Cardiac muscle cell (in vitro differentiated cells and primary cell): ENCODE data around the gene RNF38. TPM values are rescaled to one million over a fixed set of nuclear protein-coding genes. Genes with fewer than 3 reads are reported as not detected.
"Not testable (repeated sequence)": the region's sequence is repeated elsewhere in the genome, so short reads cannot be mapped to it uniquely, and the experiment has no call there.

ENCODE experiments used
- DNase-seq, 2 donors: peaks; one replicate each; pipeline versions ENCODE4 v3.0.0 to v3.0.0-alpha.2; 2010 to 2017; ENCODE audit warnings: low read depth in 1 of 2, low spot score in 1 of 2
- H3K27ac ChIP-seq: fragments of 200-600 bp; sonication (generic); 2 replicates; pipeline ENCODE4 v1.5.1; 2016
- H3K27me3 ChIP-seq: fragments of 200-600 bp; sonication (generic); 2 replicates; pipeline ENCODE4 v1.6.0; 2016; ENCODE audit warnings: control low read depth
- H3K36me3 ChIP-seq: fragments of 200-600 bp; sonication (generic); 2 replicates; pipeline ENCODE4 v1.5.1; 2016; ENCODE audit warnings: control low read depth
- H3K4me1 ChIP-seq: fragments of 200-600 bp; sonication (generic); 2 replicates; pipeline ENCODE4 v1.8.1; 2017; ENCODE audit warnings: low read depth, mild to moderate bottlenecking, mixed run types
- H3K4me3 ChIP-seq: fragments of 200-600 bp; sonication (generic); 2 replicates; pipeline ENCODE4 v1.5.1; 2016; ENCODE audit warnings: mild to moderate bottlenecking
- H3K9me3 ChIP-seq: fragments of 200-600 bp; sonication (generic); 2 replicates; pipeline ENCODE4 v1.5.1; 2017; ENCODE audit warnings: low read depth, mild to moderate bottlenecking, control low read depth
- CTCF ChIP-seq: IDR thresholded peaks from 2 replicates; pipeline ENCODE4 v1.5.1; 2012; ENCODE audit warnings: low read depth, mild to moderate bottlenecking, low read length
- polyA plus RNA-seq: library from polyadenylated mRNA; unstranded; fragments of >200 nt; fragmentation: Nextera tagmentation; extraction: Ambion mirVana; gene quantifications from 2 replicates; pipeline ENCODE4 v1.2.1, GENCODE V29; 2016
- total RNA-seq: library from RNA; depleted of rRNA; stranded (reverse); fragments of >200 nt; gene quantifications from 2 replicates; pipeline ENCODE4 v1.2.3, GENCODE V29; 2016

The RNF38 gene
- total and polyA plus RNA-seq, 2 experiments from 2014 or later: 20.1 to 26.3 TPM

GRCh38 chr9:36396985-36397384, 3.1 kb downstream of the RNF38 start:
- Histone ChIP-seq H3K27ac (no peak overlapping the region), H3K36me3 (no peaks in the 10 kb centered on the region), H3K27me3 (no peaks in the 10 kb centered on the region), H3K4me1 (peaks cover 11% of the 10 kb centered on the region), H3K4me3 (no peak overlapping the region), H3K9me3 (no peaks in the 10 kb centered on the region)
- TF ChIP-seq CTCF: no peak
- peak in 1 of 2 donors; percentile 37 for DNase-seq

- TF ChIP-seq CTCF: no peak
- H3K4me3 ChIP-seq: no peak overlapping the region
- H3K27me3 ChIP-seq: no peaks in the 10 kb centered on the region
- no peaks in the 10 kb centered on the region for H3K9me3 ChIP-seq
- DNase-seq: no peak
- H3K4me1 ChIP-seq: no peaks in the 10 kb centered on the region
- H3K36me3 ChIP-seq: no peaks in the 10 kb centered on the region
- no peak overlapping the region for H3K27ac ChIP-seq
These were observed 7.6 kb downstream of the RNF38 start for GRCh38 chr9:36392489-36392888.

DNA sequence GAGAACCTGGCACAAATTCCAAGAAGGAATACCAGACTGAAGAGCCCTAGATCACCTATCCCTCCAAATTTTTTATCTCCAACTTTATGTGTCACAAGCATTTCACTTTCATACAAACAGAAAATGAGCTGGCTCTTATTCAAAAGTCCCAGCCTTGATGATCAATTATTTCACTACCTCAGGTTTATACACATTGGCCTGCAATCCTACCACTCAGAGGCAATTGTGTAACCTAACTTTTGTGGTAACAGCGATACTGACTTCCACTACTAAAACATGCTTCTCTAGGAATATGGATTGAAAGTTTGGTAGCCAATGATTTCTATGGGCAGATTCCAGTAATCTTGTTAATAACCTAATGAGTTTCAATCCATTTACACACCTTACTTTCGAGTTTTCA, 10.5 kb downstream of the RNF38 start:
- Histone ChIP-seq H3K4me1 (no peaks in the 10 kb centered on the region), H3K9me3 (no peaks in the 10 kb centered on the region), H3K36me3 (no peaks in the 10 kb centered on the region), H3K4me3 (no peak overlapping the region), H3K27me3 (no peaks in the 10 kb centered on the region), H3K27ac (peak overlapping the region; percentile 4)
- TF ChIP-seq CTCF: no peak
- DNase-seq: no peak

DNA sequence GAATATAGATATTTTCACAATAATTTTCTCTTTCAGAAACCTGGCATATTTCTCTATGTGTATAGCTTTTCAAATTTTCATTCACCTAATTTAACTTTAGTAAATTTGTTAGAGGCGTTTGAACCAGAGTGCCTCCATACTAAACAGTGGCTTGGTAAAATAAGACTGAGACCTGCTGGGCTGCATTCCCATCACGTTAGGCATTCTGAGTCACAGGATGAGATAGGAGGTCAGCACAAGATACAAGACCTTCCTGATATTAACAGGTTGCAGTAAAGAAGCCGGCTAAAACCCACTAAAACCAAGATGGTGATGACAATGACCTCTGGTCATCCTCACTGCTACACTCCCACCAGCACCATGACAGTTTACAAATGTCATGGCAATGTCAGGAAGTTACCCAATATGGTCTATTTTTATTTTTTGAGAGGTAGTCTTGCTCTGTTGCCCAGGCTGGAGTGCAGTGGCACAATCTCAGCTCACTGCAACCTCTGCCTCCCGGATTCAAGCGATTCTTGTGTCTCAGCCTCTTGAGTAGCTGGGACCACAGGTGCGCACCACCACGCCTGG, 13.6 kb downstream of the RNF38 start:
- not testable (repeated sequence) for H3K9me3 ChIP-seq, DNase-seq, H3K27ac ChIP-seq

GRCh38 chr9:36382484-36382883, 17.6 kb downstream of the RNF38 start:
- Histone ChIP-seq H3K27ac (peak overlapping the region; percentile 39), H3K9me3 (no peaks in the 10 kb centered on the region), H3K4me3 (no peak overlapping the region), H3K27me3 (no peaks in the 10 kb centered on the region), H3K4me1 (peaks cover 9% of the 10 kb centered on the region), H3K36me3 (no peaks in the 10 kb centered on the region)
- peak in 1 of 2 donors; percentile 3 for DNase-seq
- no peak for TF ChIP-seq CTCF

More for the DNA sequence above, 13.6 kb downstream of the RNF38 start:
- not testable (repeated sequence) for H3K4me3 ChIP-seq, H3K4me1 ChIP-seq, H3K36me3 ChIP-seq, H3K27me3 ChIP-seq

GRCh38 chr9:36364577-36364976, 35.5 kb downstream of the RNF38 start:
- H3K27ac ChIP-seq: no peak overlapping the region
- H3K4me1 ChIP-seq: no peaks in the 10 kb centered on the region
- no peaks in the 10 kb centered on the region for H3K27me3 ChIP-seq
- H3K36me3 ChIP-seq: peaks cover 38% of the 10 kb centered on the region
- H3K9me3 ChIP-seq: no peaks in the 10 kb centered on the region
- H3K4me3 ChIP-seq: no peak overlapping the region
- TF ChIP-seq CTCF: no peak
- no peak for DNase-seq
